Stomach (tissue), 4 donors: ENCODE results near the gene XYLT1.

ENCODE experiments used
- EP300 ChIP-seq: sonication (generic); formaldehyde crosslinking; IDR thresholded peaks from one replicate; pipeline ENCODE4 v1.6.1; 2017; ENCODE audit warnings: antibody characterized with exemption
- POLR2A ChIP-seq, 4 donors: fragments of 450-650 bp; IDR thresholded peaks; one replicate each; pipeline ENCODE4 v1.6.1; 2016; ENCODE audit warnings: antibody characterized with exemption in 4 of 4, control low read depth in 2 of 4, mild to moderate bottlenecking in 1 of 4, moderate library complexity in 1 of 4
- TF ChIP-seq, protein P1 (sequence below), 7 experiments: fragments of 450-650 bp in 4 of 7; fragments of 200-600 bp in 3 of 7; sonication (generic) in 3 of 7; IDR thresholded peaks; one replicate each; pipeline ENCODE4 v1.5.1; 2016 to 2019; ENCODE audit warnings: antibody characterized with exemption in 7 of 7, control low read depth in 2 of 7, mild to moderate bottlenecking in 1 of 7

DNA sequence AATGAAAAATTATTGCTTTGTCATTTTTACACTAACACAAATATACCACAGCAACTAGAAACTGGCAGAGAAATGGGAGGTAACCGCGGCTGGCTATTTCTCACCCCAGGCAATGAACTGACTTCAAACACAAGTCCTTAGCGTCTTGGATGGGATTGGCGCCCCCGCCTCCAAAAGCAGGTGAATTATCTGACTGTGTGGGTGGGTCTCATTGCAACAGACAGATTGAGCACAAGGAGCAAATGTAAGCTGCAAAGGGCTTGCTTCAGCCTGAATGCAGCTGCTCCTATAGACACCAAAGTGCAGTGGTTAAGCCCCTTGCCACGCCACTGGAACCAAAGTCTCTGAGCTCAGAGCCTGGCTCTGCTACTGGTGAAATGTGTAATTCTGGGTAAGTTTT, 225.0 kb downstream of the XYLT1 start:
- no peak for TF ChIP-seq POLR2A (IDR thresholded peaks at IDR 0.05)
- TF ChIP-seq, protein P1, sequence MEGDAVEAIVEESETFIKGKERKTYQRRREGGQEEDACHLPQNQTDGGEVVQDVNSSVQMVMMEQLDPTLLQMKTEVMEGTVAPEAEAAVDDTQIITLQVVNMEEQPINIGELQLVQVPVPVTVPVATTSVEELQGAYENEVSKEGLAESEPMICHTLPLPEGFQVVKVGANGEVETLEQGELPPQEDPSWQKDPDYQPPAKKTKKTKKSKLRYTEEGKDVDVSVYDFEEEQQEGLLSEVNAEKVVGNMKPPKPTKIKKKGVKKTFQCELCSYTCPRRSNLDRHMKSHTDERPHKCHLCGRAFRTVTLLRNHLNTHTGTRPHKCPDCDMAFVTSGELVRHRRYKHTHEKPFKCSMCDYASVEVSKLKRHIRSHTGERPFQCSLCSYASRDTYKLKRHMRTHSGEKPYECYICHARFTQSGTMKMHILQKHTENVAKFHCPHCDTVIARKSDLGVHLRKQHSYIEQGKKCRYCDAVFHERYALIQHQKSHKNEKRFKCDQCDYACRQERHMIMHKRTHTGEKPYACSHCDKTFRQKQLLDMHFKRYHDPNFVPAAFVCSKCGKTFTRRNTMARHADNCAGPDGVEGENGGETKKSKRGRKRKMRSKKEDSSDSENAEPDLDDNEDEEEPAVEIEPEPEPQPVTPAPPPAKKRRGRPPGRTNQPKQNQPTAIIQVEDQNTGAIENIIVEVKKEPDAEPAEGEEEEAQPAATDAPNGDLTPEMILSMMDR (IDR thresholded peaks at IDR 0.05), result no peak
- TF ChIP-seq EP300, result no peak
